Panc1 (cell line): Measurements from ENCODE around the gene FA2H. TPM values are rescaled to one million over a fixed set of nuclear protein-coding genes. Genes with fewer than 3 reads are reported as not detected.

Experiments used
- ATAC-seq: fragments of 200-7000 bp; cut with Tn5 transposase; 2 replicates; pipeline ENCODE4 v1.9.1; 2020; ENCODE audit warnings: mild to moderate bottlenecking, moderate library complexity
- BruUV-seq: library from RNA; stranded (reverse); fragments of 400-500 nt; replicated peaks from 2 replicates; lab custom pipeline; 2021; lab: Mats Ljungman, UMichigan
- CTCF ChIA-PET: fragments of 300-600 bp; sonication (Branson Sonifier 250); formaldehyde crosslinking; loops from one replicate; lab custom pipeline; 2022; ENCODE audit warnings: antibody characterized with exemption; lab: Charles Lee
- POLR2A ChIA-PET: fragments of 300-600 bp; sonication (Branson Sonifier 250); formaldehyde crosslinking; loops from one replicate; lab custom pipeline; 2022; ENCODE audit warnings: antibody characterized with exemption; lab: Charles Lee
- DNase-seq: peaks from one replicate; pipeline ENCODE4 v3.0.0-alpha.2; 2010; ENCODE audit warnings: low read depth, low spot score
- H3K27ac ChIP-seq: 2 replicates; pipeline ENCODE4 v1.5.1; 2011; ENCODE audit warnings: mild to moderate bottlenecking, low read length, inconsistent platforms
- H3K27me3 ChIP-seq: fragments of 200-500 bp; sonication (Bioruptor generic); 2 replicates; pipeline ENCODE4 v1.6.0; 2014; ENCODE audit warnings: low read length, inconsistent platforms; ENCODE audit not compliant: control insufficient read depth, insufficient read depth
- H3K36me3 ChIP-seq: fragments of 200-500 bp; sonication (Bioruptor generic); 2 replicates; pipeline ENCODE4 v1.5.1; 2014; ENCODE audit warnings: inconsistent platforms, mild to moderate bottlenecking, low read length, moderate library complexity; ENCODE audit not compliant: control insufficient read depth, insufficient read depth
- H3K4me1 ChIP-seq: 2 replicates; pipeline ENCODE4 v1.5.1; 2011; ENCODE audit warnings: inconsistent platforms, mild to moderate bottlenecking, low read length, moderate library complexity; ENCODE audit not compliant: control insufficient read depth, insufficient read depth
- H3K4me3 ChIP-seq, 2 experiments: 2 replicates each; pipeline ENCODE4 v1.5.1; 2011 to 2012; ENCODE audit warnings: low read depth in 2 of 2, low read length in 2 of 2, mild to moderate bottlenecking in 2 of 2, inconsistent platforms in 1 of 2, moderate library complexity in 1 of 2
- H3K9me3 ChIP-seq: fragments of 200-500 bp; sonication (Bioruptor generic); 2 replicates; pipeline ENCODE4 v1.5.1; 2014; ENCODE audit warnings: low read depth, mild to moderate bottlenecking, inconsistent platforms, low read length, moderate library complexity; ENCODE audit not compliant: control insufficient read depth, insufficient read depth
- POLR2AphosphoS5 ChIP-seq: IDR thresholded peaks from 2 replicates; pipeline ENCODE4 v1.6.1; 2012; ENCODE audit warnings: mild to moderate bottlenecking, low read depth, low read length, moderate library complexity
- SIN3A ChIP-seq: IDR thresholded peaks from 2 replicates; pipeline ENCODE4 v1.6.1; 2012; ENCODE audit warnings: low read depth, mild to moderate bottlenecking, low read length, moderate library complexity, borderline replicate concordance; ENCODE audit not compliant: insufficient read depth
- TCF7L2 ChIP-seq: IDR thresholded peaks from 2 replicates; pipeline ENCODE4 v1.6.1; 2011; ENCODE audit warnings: mild to moderate bottlenecking, low read depth, low read length, inconsistent platforms
- in situ Hi-C: cut with HindIII; loops from 2 replicates; pipeline ENCODE4 v1.10.0; 2016; ENCODE audit warnings: low sequenced_read_pairs, low pct_unique_long_range_greater_than_20kb
- intact Hi-C: fragments of 100-400 bp; cut with micrococcal nuclease; formaldehyde crosslinking; loops from one replicate; pipeline ENCODE4 v1.10.0; 2022; ENCODE audit not compliant: unreplicated experiment
- total RNA-seq: library from RNA; stranded (reverse); gene quantifications from one replicate; pipeline ENCODE4 v1.2.1, GENCODE V29; 2021; ENCODE audit not compliant: unreplicated experiment
- TF ChIP-seq, protein P1 (sequence below): fragments of 450-650 bp; IDR thresholded peaks from 2 replicates; pipeline ENCODE4 v1.5.1; 2017; ENCODE audit warnings: mild to moderate bottlenecking
- TF ChIP-seq, protein P2 (sequence below), 2 experiments: IDR thresholded peaks; 2 replicates each; pipeline ENCODE4 v1.6.1; 2011 to 2012; ENCODE audit warnings: low read depth in 2 of 2, control low read depth in 1 of 2, low read length in 1 of 2, mild to moderate bottlenecking in 1 of 2, moderate library complexity in 1 of 2; ENCODE audit not compliant: insufficient read depth in 1 of 2

The FA2H gene
- total RNA-seq, 1 experiment from 2014 or later = 0.15 TPM

DNA sequence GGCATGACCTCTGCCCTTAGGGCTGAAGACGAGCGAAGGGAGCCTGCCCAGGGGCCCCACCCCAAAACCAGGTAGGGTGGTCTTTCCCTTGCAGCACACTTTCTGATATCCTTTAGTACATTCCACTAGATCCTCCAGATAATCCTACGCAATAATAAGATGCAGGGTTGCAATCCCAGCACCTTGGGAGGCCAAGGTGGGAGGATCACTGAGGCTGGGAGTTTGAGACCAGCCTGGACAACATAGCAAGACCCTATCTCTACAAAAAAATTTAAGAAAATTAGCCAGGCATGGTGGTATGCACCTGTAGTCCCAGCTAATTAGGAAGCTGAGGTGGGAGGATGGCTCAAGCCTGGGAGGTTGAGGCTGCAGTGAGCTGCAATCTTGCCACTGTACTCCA is 39.1 kb downstream of the FA2H start:
- CTCF ChIA-PET = no interaction called here
- intact Hi-C loops = no loop called here
- Histone ChIP-seq H3K9me3 (no peaks in the 10 kb centered on the region), H3K36me3 (no peaks in the 10 kb centered on the region), H3K4me3 (no peak overlapping the region), H3K4me1 (no peaks in the 10 kb centered on the region), H3K27me3 (no peaks in the 10 kb centered on the region), H3K27ac (no peak overlapping the region)
- no TSS peak for BruUV-seq
- no peak for TF ChIP-seq POLR2AphosphoS5
- TF ChIP-seq, protein P1, sequence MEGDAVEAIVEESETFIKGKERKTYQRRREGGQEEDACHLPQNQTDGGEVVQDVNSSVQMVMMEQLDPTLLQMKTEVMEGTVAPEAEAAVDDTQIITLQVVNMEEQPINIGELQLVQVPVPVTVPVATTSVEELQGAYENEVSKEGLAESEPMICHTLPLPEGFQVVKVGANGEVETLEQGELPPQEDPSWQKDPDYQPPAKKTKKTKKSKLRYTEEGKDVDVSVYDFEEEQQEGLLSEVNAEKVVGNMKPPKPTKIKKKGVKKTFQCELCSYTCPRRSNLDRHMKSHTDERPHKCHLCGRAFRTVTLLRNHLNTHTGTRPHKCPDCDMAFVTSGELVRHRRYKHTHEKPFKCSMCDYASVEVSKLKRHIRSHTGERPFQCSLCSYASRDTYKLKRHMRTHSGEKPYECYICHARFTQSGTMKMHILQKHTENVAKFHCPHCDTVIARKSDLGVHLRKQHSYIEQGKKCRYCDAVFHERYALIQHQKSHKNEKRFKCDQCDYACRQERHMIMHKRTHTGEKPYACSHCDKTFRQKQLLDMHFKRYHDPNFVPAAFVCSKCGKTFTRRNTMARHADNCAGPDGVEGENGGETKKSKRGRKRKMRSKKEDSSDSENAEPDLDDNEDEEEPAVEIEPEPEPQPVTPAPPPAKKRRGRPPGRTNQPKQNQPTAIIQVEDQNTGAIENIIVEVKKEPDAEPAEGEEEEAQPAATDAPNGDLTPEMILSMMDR = no peak
- no peak for TF ChIP-seq SIN3A
- no peak for TF ChIP-seq TCF7L2
- POLR2A ChIA-PET = no interaction called here
- ATAC-seq (no peak), DNase-seq (no peak)
- in situ Hi-C loops = no loop called here

DNA sequence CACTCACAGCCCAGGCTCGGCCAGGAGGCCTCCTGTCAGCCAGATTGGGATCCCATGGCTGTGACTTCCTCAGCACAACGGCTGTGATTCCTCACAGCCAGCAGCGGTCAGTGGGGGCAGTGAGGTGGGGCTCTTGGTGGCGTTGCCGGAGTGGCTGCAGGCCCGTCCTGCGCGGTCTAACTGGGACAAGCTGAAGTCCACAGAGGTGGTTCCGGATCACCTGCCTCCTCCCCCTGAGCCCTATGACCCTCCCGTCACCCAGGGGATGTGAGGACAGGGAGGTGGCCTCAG is 39.5 kb downstream of the FA2H start:
- TF ChIP-seq SIN3A (no peak), POLR2AphosphoS5 (no peak), TCF7L2 (no peak)
- TF ChIP-seq, protein P1 = no peak
- TF ChIP-seq, protein P2, sequence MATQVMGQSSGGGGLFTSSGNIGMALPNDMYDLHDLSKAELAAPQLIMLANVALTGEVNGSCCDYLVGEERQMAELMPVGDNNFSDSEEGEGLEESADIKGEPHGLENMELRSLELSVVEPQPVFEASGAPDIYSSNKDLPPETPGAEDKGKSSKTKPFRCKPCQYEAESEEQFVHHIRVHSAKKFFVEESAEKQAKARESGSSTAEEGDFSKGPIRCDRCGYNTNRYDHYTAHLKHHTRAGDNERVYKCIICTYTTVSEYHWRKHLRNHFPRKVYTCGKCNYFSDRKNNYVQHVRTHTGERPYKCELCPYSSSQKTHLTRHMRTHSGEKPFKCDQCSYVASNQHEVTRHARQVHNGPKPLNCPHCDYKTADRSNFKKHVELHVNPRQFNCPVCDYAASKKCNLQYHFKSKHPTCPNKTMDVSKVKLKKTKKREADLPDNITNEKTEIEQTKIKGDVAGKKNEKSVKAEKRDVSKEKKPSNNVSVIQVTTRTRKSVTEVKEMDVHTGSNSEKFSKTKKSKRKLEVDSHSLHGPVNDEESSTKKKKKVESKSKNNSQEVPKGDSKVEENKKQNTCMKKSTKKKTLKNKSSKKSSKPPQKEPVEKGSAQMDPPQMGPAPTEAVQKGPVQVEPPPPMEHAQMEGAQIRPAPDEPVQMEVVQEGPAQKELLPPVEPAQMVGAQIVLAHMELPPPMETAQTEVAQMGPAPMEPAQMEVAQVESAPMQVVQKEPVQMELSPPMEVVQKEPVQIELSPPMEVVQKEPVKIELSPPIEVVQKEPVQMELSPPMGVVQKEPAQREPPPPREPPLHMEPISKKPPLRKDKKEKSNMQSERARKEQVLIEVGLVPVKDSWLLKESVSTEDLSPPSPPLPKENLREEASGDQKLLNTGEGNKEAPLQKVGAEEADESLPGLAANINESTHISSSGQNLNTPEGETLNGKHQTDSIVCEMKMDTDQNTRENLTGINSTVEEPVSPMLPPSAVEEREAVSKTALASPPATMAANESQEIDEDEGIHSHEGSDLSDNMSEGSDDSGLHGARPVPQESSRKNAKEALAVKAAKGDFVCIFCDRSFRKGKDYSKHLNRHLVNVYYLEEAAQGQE (IDR thresholded peaks at IDR 0.05; ENCODE audit: insufficient read depth in 1 of 2, low read depth in 2 of 2, low read length in 1 of 2) = no peak
- no peak for DNase-seq
- Histone ChIP-seq H3K27ac (no peak overlapping the region), H3K27me3 (no peaks in the 10 kb centered on the region), H3K4me3 (no peak overlapping the region), H3K9me3 (no peaks in the 10 kb centered on the region), H3K4me1 (no peaks in the 10 kb centered on the region), H3K36me3 (no peaks in the 10 kb centered on the region)
- BruUV-seq = no TSS peak
- intact Hi-C loops (no loop called here), in situ Hi-C loops (no loop called here)
- ChIA-PET POLR2A (no interaction called here), CTCF (no interaction called here)
- no peak for ATAC-seq
